Lower leg skin (tissue), 3 donors: Measurements from ENCODE around the gene CTNNBL1.

Experiments
- POLR2A ChIP-seq, 2 donors: fragments of 450-650 bp; IDR thresholded peaks; one replicate each; pipeline ENCODE4 v1.6.1; 2016 to 2017; ENCODE audit warnings: antibody characterized with exemption in 2 of 2, mild to moderate bottlenecking in 1 of 2, moderate library complexity in 1 of 2
- TF ChIP-seq, protein P1 (sequence below), 3 donors: fragments of 450-650 bp; IDR thresholded peaks; one replicate each; pipeline ENCODE4 v1.5.1; 2016; ENCODE audit warnings: antibody characterized with exemption in 3 of 3, mild to moderate bottlenecking in 3 of 3, moderate library complexity in 2 of 3

- TF ChIP-seq, protein P1, sequence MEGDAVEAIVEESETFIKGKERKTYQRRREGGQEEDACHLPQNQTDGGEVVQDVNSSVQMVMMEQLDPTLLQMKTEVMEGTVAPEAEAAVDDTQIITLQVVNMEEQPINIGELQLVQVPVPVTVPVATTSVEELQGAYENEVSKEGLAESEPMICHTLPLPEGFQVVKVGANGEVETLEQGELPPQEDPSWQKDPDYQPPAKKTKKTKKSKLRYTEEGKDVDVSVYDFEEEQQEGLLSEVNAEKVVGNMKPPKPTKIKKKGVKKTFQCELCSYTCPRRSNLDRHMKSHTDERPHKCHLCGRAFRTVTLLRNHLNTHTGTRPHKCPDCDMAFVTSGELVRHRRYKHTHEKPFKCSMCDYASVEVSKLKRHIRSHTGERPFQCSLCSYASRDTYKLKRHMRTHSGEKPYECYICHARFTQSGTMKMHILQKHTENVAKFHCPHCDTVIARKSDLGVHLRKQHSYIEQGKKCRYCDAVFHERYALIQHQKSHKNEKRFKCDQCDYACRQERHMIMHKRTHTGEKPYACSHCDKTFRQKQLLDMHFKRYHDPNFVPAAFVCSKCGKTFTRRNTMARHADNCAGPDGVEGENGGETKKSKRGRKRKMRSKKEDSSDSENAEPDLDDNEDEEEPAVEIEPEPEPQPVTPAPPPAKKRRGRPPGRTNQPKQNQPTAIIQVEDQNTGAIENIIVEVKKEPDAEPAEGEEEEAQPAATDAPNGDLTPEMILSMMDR (IDR thresholded peaks at IDR 0.05): no peak
- TF ChIP-seq POLR2A (IDR thresholded peaks at IDR 0.05): no peak
Observed at GRCh38 chr20:37647946-37648345, 45.9 kb upstream of the CTNNBL1 start.
